GM08714 (cell line): ENCODE data around the gene IGF2BP3.
"Not testable (repeated sequence)": the region's sequence is repeated elsewhere in the genome, so short reads cannot be mapped to it uniquely, and the experiment has no call there.

Experiments
- H3K4me3 ChIP-seq: fragments of 200-500 bp; sonication (Bioruptor generic); 2 replicates; pipeline ENCODE4 v1.5.1; 2014; ENCODE audit warnings: mild to moderate bottlenecking, low read length, inconsistent platforms
- ZNF274 ChIP-seq: IDR thresholded peaks from 2 replicates; pipeline ENCODE4 v1.6.1; 2012; ENCODE audit warnings: mild to moderate bottlenecking, low read depth, low read length

IGF2BP3 gene

GRCh38 chr7:23470330-23471105, at the start of gene IGF2BP3:
IGF2BP3 (minus strand) TSS chr7:23470491; CDS start chr7:23470110, 381 bp downstream.
- TF ChIP-seq ZNF274, result no peak
- H3K4me3 ChIP-seq, result peak within 1 kb of the TSS; percentile 76

- no peak for TF ChIP-seq ZNF274
- no peak overlapping the region for H3K4me3 ChIP-seq
Observed at GRCh38 chr7:23514755-23515154, 44.5 kb upstream of the IGF2BP3 start.

GRCh38 chr7:23513746-23514145, 43.5 kb upstream of the IGF2BP3 start:
- H3K4me3 ChIP-seq, result not testable (repeated sequence)

GRCh38 chr7:23494009-23494408, 23.7 kb upstream of the IGF2BP3 start:
- H3K4me3 ChIP-seq, result no peak overlapping the region
- TF ChIP-seq ZNF274, result no peak

GRCh38 chr7:23491502-23491901, 21.2 kb upstream of the IGF2BP3 start:
- TF ChIP-seq ZNF274, result no peak
- no peak overlapping the region for H3K4me3 ChIP-seq

- H3K4me3 ChIP-seq, result peak overlapping the region; percentile 63; the same call in 1 of the 2 replicates
- no peak for TF ChIP-seq ZNF274
Observed at GRCh38 chr7:23490357-23491135, 20.3 kb upstream of the IGF2BP3 start.

GRCh38 chr7:23488714-23489113, 18.4 kb upstream of the IGF2BP3 start:
- H3K4me3 ChIP-seq, result not testable (repeated sequence)

- no peak for TF ChIP-seq ZNF274
- H3K4me3 ChIP-seq, result no peak overlapping the region
Observed at GRCh38 chr7:23487670-23488069, 17.4 kb upstream of the IGF2BP3 start.

GRCh38 chr7:23486002-23486773, 15.9 kb upstream of the IGF2BP3 start:
- no peak for TF ChIP-seq ZNF274
- H3K4me3 ChIP-seq, result no peak overlapping the region

GRCh38 chr7:23482686-23483085, 12.4 kb upstream of the IGF2BP3 start:
- TF ChIP-seq ZNF274, result no peak
- no peak overlapping the region for H3K4me3 ChIP-seq

- no peak for TF ChIP-seq ZNF274
- no peak overlapping the region for H3K4me3 ChIP-seq
Observed at GRCh38 chr7:23477962-23478866, 7.9 kb upstream of the IGF2BP3 start.

GRCh38 chr7:23477157-23477499, 6.8 kb upstream of the IGF2BP3 start:
- TF ChIP-seq ZNF274, result no peak

GRCh38 chr7:23476286-23477156, 6.2 kb upstream of the IGF2BP3 start:
- TF ChIP-seq ZNF274, result no peak
- no peak overlapping the region; the same call in 1 of the 2 replicates for H3K4me3 ChIP-seq

More at GRCh38 chr7:23477157-23477499, 6.8 kb upstream of the IGF2BP3 start:
- no peak overlapping the region for H3K4me3 ChIP-seq
